HL-60 (cell line): Measurements from ENCODE around the gene LRRC58.
"Not testable (repeated sequence)": the region's sequence is repeated elsewhere in the genome, so short reads cannot be mapped to it uniquely, and the experiment has no call there.

Source experiments
- DNase-seq, 2 experiments: peaks; one replicate each; pipeline ENCODE4 v3.0.0-alpha.2; 2010 to 2020; ENCODE audit warnings: low read depth in 1 of 2, low spot score in 1 of 2
- H3K27ac ChIP-seq: fragments of 250-450 bp; sonication (Bioruptor Pico); replicated peaks from 2 replicates; pipeline ENCODE4 v1.5.1; 2020; ENCODE audit warnings: mild to moderate bottlenecking, moderate library complexity
- H3K27me3 ChIP-seq: fragments of 250-450 bp; sonication (Bioruptor Pico); 2 replicates; pipeline ENCODE4 v1.5.1; 2021; ENCODE audit warnings: mild to moderate bottlenecking, moderate library complexity; ENCODE audit not compliant: insufficient read depth, poor library complexity, severe bottlenecking
- H3K4me3 ChIP-seq: replicated peaks from 2 replicates; pipeline ENCODE4 v1.5.1; 2011; ENCODE audit warnings: mild to moderate bottlenecking, control low read depth, low read length; ENCODE audit not compliant: insufficient read depth
- GABPA ChIP-seq: IDR thresholded peaks from 2 replicates; pipeline ENCODE4 v1.6.1; 2012; ENCODE audit warnings: low read depth
- POLR2AphosphoS5 ChIP-seq: IDR thresholded peaks from 2 replicates; pipeline ENCODE4 v1.6.1; 2012; ENCODE audit warnings: low read depth
- SPI1 ChIP-seq: IDR thresholded peaks from 2 replicates; pipeline ENCODE4 v1.6.1; 2012; ENCODE audit warnings: low read depth, mild to moderate bottlenecking, borderline replicate concordance
- TF ChIP-seq, protein P1 (sequence below): IDR thresholded peaks from 2 replicates; pipeline ENCODE4 v1.6.1; 2012; ENCODE audit warnings: low read depth; ENCODE audit not compliant: insufficient replicate concordance
- TF ChIP-seq, protein P2 (sequence below): IDR thresholded peaks from one replicate; pipeline ENCODE4 v1.5.1; 2011; ENCODE audit warnings: low read length, control low read depth, inconsistent platforms; ENCODE audit not compliant: insufficient read depth

Gene LRRC58

DNA sequence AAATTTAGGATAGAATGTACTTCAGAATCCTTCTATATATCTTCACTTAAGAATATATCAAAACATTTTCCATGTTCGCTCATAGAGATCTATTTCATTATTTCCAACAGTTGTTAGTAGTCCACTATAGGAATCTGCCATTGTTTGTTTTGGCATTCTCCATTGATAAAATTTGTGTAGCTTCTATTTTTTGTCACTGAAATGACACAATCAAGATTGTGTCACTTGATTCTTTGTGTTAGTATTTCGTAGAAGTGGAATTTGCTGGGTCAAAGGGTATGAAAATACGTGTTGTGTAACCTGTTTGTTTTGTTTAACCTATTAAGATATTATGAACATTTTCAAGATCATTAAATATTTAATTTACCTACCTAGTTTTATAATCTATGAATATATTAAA is 48.2 kb downstream of the LRRC58 start:
- Histone ChIP-seq H3K4me3 (no peak overlapping the region), H3K27me3 (no peaks in the 10 kb centered on the region), H3K27ac (no peak overlapping the region)
- TF ChIP-seq, protein P1, sequence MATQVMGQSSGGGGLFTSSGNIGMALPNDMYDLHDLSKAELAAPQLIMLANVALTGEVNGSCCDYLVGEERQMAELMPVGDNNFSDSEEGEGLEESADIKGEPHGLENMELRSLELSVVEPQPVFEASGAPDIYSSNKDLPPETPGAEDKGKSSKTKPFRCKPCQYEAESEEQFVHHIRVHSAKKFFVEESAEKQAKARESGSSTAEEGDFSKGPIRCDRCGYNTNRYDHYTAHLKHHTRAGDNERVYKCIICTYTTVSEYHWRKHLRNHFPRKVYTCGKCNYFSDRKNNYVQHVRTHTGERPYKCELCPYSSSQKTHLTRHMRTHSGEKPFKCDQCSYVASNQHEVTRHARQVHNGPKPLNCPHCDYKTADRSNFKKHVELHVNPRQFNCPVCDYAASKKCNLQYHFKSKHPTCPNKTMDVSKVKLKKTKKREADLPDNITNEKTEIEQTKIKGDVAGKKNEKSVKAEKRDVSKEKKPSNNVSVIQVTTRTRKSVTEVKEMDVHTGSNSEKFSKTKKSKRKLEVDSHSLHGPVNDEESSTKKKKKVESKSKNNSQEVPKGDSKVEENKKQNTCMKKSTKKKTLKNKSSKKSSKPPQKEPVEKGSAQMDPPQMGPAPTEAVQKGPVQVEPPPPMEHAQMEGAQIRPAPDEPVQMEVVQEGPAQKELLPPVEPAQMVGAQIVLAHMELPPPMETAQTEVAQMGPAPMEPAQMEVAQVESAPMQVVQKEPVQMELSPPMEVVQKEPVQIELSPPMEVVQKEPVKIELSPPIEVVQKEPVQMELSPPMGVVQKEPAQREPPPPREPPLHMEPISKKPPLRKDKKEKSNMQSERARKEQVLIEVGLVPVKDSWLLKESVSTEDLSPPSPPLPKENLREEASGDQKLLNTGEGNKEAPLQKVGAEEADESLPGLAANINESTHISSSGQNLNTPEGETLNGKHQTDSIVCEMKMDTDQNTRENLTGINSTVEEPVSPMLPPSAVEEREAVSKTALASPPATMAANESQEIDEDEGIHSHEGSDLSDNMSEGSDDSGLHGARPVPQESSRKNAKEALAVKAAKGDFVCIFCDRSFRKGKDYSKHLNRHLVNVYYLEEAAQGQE, result no peak
- TF ChIP-seq GABPA (no peak), SPI1 (no peak), POLR2AphosphoS5 (no peak)
- TF ChIP-seq, protein P2, sequence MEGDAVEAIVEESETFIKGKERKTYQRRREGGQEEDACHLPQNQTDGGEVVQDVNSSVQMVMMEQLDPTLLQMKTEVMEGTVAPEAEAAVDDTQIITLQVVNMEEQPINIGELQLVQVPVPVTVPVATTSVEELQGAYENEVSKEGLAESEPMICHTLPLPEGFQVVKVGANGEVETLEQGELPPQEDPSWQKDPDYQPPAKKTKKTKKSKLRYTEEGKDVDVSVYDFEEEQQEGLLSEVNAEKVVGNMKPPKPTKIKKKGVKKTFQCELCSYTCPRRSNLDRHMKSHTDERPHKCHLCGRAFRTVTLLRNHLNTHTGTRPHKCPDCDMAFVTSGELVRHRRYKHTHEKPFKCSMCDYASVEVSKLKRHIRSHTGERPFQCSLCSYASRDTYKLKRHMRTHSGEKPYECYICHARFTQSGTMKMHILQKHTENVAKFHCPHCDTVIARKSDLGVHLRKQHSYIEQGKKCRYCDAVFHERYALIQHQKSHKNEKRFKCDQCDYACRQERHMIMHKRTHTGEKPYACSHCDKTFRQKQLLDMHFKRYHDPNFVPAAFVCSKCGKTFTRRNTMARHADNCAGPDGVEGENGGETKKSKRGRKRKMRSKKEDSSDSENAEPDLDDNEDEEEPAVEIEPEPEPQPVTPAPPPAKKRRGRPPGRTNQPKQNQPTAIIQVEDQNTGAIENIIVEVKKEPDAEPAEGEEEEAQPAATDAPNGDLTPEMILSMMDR, result no peak
- no peak for DNase-seq

DNA sequence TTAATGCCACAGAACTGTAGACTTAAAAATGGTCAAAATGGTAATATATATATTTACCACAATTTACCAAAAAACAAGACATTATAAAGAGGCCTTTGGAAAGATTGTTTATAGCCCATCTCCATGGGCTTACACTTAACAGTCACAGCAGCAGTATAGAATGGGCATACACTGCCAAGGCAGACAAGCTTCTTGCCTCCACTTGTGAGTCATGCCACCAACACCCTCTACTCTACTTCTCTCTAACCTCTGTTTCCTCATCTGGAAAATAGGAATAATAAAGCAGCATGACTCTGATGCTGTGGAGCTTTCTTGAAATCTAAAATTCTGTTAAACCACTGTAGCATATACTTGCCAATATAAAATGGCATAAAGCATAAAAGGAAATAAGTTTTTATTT is 49.8 kb downstream of the LRRC58 start:
- Histone ChIP-seq H3K27me3 (no peaks in the 10 kb centered on the region), H3K27ac (no peak overlapping the region), H3K4me3 (no peak overlapping the region)
- DNase-seq, result no peak
- TF ChIP-seq GABPA (no peak), SPI1 (no peak), POLR2AphosphoS5 (no peak)
- TF ChIP-seq, protein P2, result no peak
- TF ChIP-seq, protein P1, result no peak

DNA sequence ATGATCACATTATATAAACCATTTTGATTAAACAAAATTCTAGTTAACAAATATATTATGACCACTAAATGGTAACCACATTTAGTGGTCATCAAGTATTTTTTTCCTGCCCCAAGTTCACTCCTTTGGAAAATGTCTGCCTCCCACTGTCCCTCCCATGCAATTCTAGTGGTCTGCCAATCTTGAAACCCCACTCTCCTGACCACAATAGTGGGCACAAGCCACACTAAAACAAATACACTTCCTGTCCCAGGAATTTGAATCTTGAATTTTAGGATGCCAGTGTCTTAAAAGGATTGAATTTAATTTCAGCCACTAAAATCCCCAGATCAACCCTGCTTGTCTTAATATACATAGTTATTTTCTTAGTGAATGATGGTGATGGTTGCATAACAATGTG is 50.2 kb downstream of the LRRC58 start:
- no peak for DNase-seq
- TF ChIP-seq POLR2AphosphoS5, result no peak
- TF ChIP-seq GABPA, result no peak
- TF ChIP-seq, protein P1, result no peak
- no peak for TF ChIP-seq SPI1
- TF ChIP-seq, protein P2, result no peak
- H3K27ac ChIP-seq, result no peak overlapping the region
- H3K4me3 ChIP-seq, result no peak overlapping the region
- H3K27me3 ChIP-seq, result no peaks in the 10 kb centered on the region

DNA sequence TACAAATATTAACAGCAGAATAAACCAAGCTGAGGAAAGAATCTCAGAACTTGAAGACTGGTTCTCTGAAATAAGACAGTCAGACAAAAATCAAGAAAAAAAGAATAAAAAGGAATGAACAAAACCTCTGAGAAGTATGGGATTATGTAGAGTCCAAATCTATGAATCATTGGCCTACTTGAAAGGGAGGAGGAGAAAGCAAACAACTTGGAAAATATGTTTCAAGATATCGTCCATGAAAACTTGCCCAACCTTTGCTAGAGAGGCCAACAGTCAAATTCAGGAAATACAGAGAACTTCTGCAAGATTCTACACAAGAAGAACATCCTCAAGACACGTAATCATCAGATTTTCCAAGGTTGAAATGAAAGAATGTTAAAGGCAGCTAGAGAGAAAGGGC is 57.6 kb downstream of the LRRC58 start:
- not testable (repeated sequence) for H3K27me3 ChIP-seq, DNase-seq, H3K27ac ChIP-seq, H3K4me3 ChIP-seq
